Naive thymus-derived CD8-positive, alpha-beta T cell (primary cell): Measurements from ENCODE around the gene B4GALT4. TPM values are rescaled to one million over a fixed set of nuclear protein-coding genes. Genes with fewer than 3 reads are reported as not detected.
"Not testable (repeated sequence)": the region's sequence is repeated elsewhere in the genome, so short reads cannot be mapped to it uniquely, and the experiment has no call there.

ENCODE experiments used
- ATAC-seq, 2 donors: fragments of 150-1000 bp; cut with Tn5 transposase in 1 of 2; sonication (Bioruptor Pico), chemical (Tn5 transposase) in 1 of 2; 1 replicate in 1 of 2; 2 replicates in 1 of 2; pipeline ENCODE4 v1.10.0; 2021; ENCODE audit warnings: mild to moderate bottlenecking in 2 of 2, moderate library complexity in 2 of 2
- POLR2A ChIA-PET: fragments of 350-600 bp; sonication (Branson Sonifier 250); formaldehyde crosslinking; loops from one replicate; lab custom pipeline; 2021; ENCODE audit warnings: antibody characterized with exemption; lab: Charles Lee
- DNase-seq, 10 donors: peaks; one replicate each; pipeline versions ENCODE4 v3.0.0 to v3.0.0-alpha.2; 2020 to 2022
- H3K27ac Mint-ChIP-seq, 10 donors: one replicate each; pipeline ENCODE4 v1.8.0; 2020 to 2022; ENCODE audit warnings: mild to moderate bottlenecking in 10 of 10, mixed read lengths in 10 of 10, moderate library complexity in 4 of 10, inconsistent platforms in 1 of 10
- H3K27me3 Mint-ChIP-seq, 5 donors: one replicate each; pipeline ENCODE4 v1.8.0; 2021 to 2022; ENCODE audit warnings: mixed read lengths in 5 of 5
- H3K36me3 Mint-ChIP-seq, 3 donors: one replicate each; pipeline ENCODE4 v1.8.0; 2020 to 2022; ENCODE audit warnings: mixed read lengths in 3 of 3, mild to moderate bottlenecking in 2 of 3, inconsistent platforms in 1 of 3
- H3K4me1 Mint-ChIP-seq, 4 donors: one replicate each; pipeline ENCODE4 v1.8.0; 2021 to 2022; ENCODE audit warnings: mixed read lengths in 4 of 4
- H3K4me3 Mint-ChIP-seq, 10 donors: one replicate each; pipeline ENCODE4 v1.8.0; 2020 to 2022; ENCODE audit warnings: mild to moderate bottlenecking in 10 of 10, mixed read lengths in 10 of 10, moderate library complexity in 6 of 10, inconsistent platforms in 1 of 10
- H3K9me3 Mint-ChIP-seq, 9 donors: one replicate each; pipeline ENCODE4 v1.8.0; 2020 to 2022; ENCODE audit warnings: mixed read lengths in 9 of 9, mild to moderate bottlenecking in 3 of 9, inconsistent platforms in 1 of 9, moderate library complexity in 1 of 9
- polyA plus RNA-seq, 3 donors: library from polyadenylated mRNA; unstranded; fragments of 300-500 nt; fragmentation: Illumina TruSeq; gene quantifications; one replicate each; pipeline ENCODE4 v1.2.3, GENCODE V29; 2021
- total RNA-seq, 8 experiments: library from RNA in 2 of 8; stranded (reverse) in 2 of 8; gene quantifications; one replicate each; pipeline ENCODE4 v1.2.3 and lab custom pipeline; 2021 to 2026

Gene B4GALT4
- total and polyA plus RNA-seq, 5 experiments from 2014 or later, result 2.9 to 13.2 (median 6.8) TPM

GRCh38 chr3:119184796-119185570, 55.7 kb downstream of the B4GALT4 start:
- DNase-seq (no peak), ATAC-seq (no peak)
- Mint-ChIP-seq H3K36me3 (no peaks in the 10 kb centered on the region), H3K27me3 (peaks cover 0 to 6% (median 1%) of the 10 kb centered on the region in 5 donors), H3K4me1 (no peaks in the 10 kb centered on the region), H3K4me3 (no peak overlapping the region), H3K27ac (no peak overlapping the region), H3K9me3 (no peaks in the 10 kb centered on the region)
- POLR2A ChIA-PET, result no interaction called here

GRCh38 chr3:119184111-119184510, 56.6 kb downstream of the B4GALT4 start:
- H3K27ac Mint-ChIP-seq, result no peak overlapping the region
- peaks cover 0 to 6% (median 1%) of the 10 kb centered on the region in 5 donors for H3K27me3 Mint-ChIP-seq
- no peak overlapping the region for H3K4me3 Mint-ChIP-seq

GRCh38 chr3:119181765-119182164, 58.9 kb downstream of the B4GALT4 start:
- H3K9me3 Mint-ChIP-seq, result peaks cover 0 to 2% (median 0%) of the 10 kb centered on the region in 9 donors
- no peak overlapping the region for H3K27ac Mint-ChIP-seq
- ATAC-seq, result no peak
- DNase-seq, result no peak
- no peak overlapping the region for H3K4me3 Mint-ChIP-seq
- POLR2A ChIA-PET, result no interaction called here
- H3K27me3 Mint-ChIP-seq, result peaks cover 0 to 12% (median 8%) of the 10 kb centered on the region in 5 donors
- H3K4me1 Mint-ChIP-seq, result no peaks in the 10 kb centered on the region
- H3K36me3 Mint-ChIP-seq, result no peaks in the 10 kb centered on the region

More at GRCh38 chr3:119184111-119184510, 56.6 kb downstream of the B4GALT4 start:
- no peaks in the 10 kb centered on the region for H3K9me3 Mint-ChIP-seq
- H3K4me1 Mint-ChIP-seq, result no peaks in the 10 kb centered on the region
- no peaks in the 10 kb centered on the region for H3K36me3 Mint-ChIP-seq
- ATAC-seq (no peak), DNase-seq (no peak)
- POLR2A ChIA-PET, result no interaction called here

GRCh38 chr3:119177321-119177720, 63.4 kb downstream of the B4GALT4 start:
- ATAC-seq (no peak), DNase-seq (no peak)
- Mint-ChIP-seq H3K27ac (no peak overlapping the region), H3K27me3 (peaks cover 0 to 24% (median 9%) of the 10 kb centered on the region in 5 donors), H3K9me3 (peaks cover 0 to 2% (median 0%) of the 10 kb centered on the region in 9 donors), H3K4me3 (no peak overlapping the region), H3K4me1 (no peaks in the 10 kb centered on the region), H3K36me3 (no peaks in the 10 kb centered on the region)
- POLR2A ChIA-PET, result no interaction called here

- Mint-ChIP-seq H3K4me1 (no peaks in the 10 kb centered on the region), H3K9me3 (peaks cover 0 to 2% (median 0%) of the 10 kb centered on the region in 9 donors), H3K27ac (no peak overlapping the region), H3K4me3 (no peak overlapping the region), H3K27me3 (peaks cover 0 to 24% (median 9%) of the 10 kb centered on the region in 5 donors), H3K36me3 (no peaks in the 10 kb centered on the region)
- no peak for DNase-seq
- no peak for ATAC-seq
- POLR2A ChIA-PET, result no interaction called here
Measured at GRCh38 chr3:119176778-119177177, 63.9 kb downstream of the B4GALT4 start.

GRCh38 chr3:119175872-119176756, 64.6 kb downstream of the B4GALT4 start:
- DNase-seq (no peak), ATAC-seq (no peak)
- no peaks in the 10 kb centered on the region for H3K36me3 Mint-ChIP-seq
- peaks cover 0 to 24% (median 9%) of the 10 kb centered on the region in 5 donors for H3K27me3 Mint-ChIP-seq
- no peak overlapping the region for H3K27ac Mint-ChIP-seq
- peaks cover 0 to 2% (median 0%) of the 10 kb centered on the region in 9 donors for H3K9me3 Mint-ChIP-seq
- H3K4me3 Mint-ChIP-seq, result no peak overlapping the region
- H3K4me1 Mint-ChIP-seq, result no peaks in the 10 kb centered on the region
- POLR2A ChIA-PET, result no interaction called here

GRCh38 chr3:119173325-119173724, 67.4 kb downstream of the B4GALT4 start, which contains the start of gene UPK1B:
TSS of gene UPK1B (plus strand) at chr3:119173598. CDS start at chr3:119186742, 13,144 bp downstream.
- H3K27me3 Mint-ChIP-seq, result peaks cover 0 to 20% (median 6%) of the 10 kb centered on the region in 5 donors
- DNase-seq (no peak), ATAC-seq (peak in 1 of 2 donors; percentile 23)
- H3K4me3 Mint-ChIP-seq, result no peak within 1 kb of the TSS
- no peak within 1 kb of the TSS for H3K27ac Mint-ChIP-seq
- peaks cover 0 to 4% (median 0%) of the 10 kb centered on the region in 9 donors for H3K9me3 Mint-ChIP-seq
- POLR2A ChIA-PET, result no interaction called here
- no peaks in the 10 kb centered on the region for H3K4me1 Mint-ChIP-seq
- H3K36me3 Mint-ChIP-seq, result no peaks in the 10 kb centered on the region

- no peak overlapping the region for H3K4me3 Mint-ChIP-seq
- H3K36me3 Mint-ChIP-seq, result no peaks in the 10 kb centered on the region
- H3K27ac Mint-ChIP-seq, result no peak overlapping the region
- peaks cover 0 to 4% (median 0%) of the 10 kb centered on the region in 9 donors for H3K9me3 Mint-ChIP-seq
- H3K27me3 Mint-ChIP-seq, result peaks cover 0 to 11% (median 4%) of the 10 kb centered on the region in 5 donors
- POLR2A ChIA-PET, result no interaction called here
- DNase-seq, result no peak
- H3K4me1 Mint-ChIP-seq, result no peaks in the 10 kb centered on the region
- no peak for ATAC-seq
Measured at GRCh38 chr3:119170821-119171220, 69.9 kb downstream of the B4GALT4 start.

- POLR2A ChIA-PET, ATAC-seq, H3K4me1 Mint-ChIP-seq, DNase-seq, H3K4me3 Mint-ChIP-seq, H3K27ac Mint-ChIP-seq: not testable (repeated sequence)
- Mint-ChIP-seq H3K36me3 (peaks cover 0 to 10% (median 2%) of the 10 kb centered on the region in 3 donors), H3K27me3 (peaks cover 10 to 23% (median 14%) of the 10 kb centered on the region in 5 donors), H3K9me3 (peaks cover 0 to 13% (median 4%) of the 10 kb centered on the region in 9 donors)
Measured at GRCh38 chr3:119164745-119165144, 75.9 kb downstream of the B4GALT4 start.

Other genes with a start within 250 kb of the B4GALT4 start
- gene IGSF11, start 206.0 kb downstream of the B4GALT4 start, total RNA-seq, result under 1 TPM; 0.60 to 0.78 TPM
- gene IGSF11, start 206.0 kb downstream of the B4GALT4 start, polyA plus RNA-seq, result 1 to 10 TPM in 1 of 3 donors, under 1 TPM in 1, not detected in 1; 0.70 to 1.2 TPM
- not detected for gene TEX55, start 94.7 kb downstream of the B4GALT4 start, total RNA-seq
- not detected for gene TEX55, start 94.7 kb downstream of the B4GALT4 start, polyA plus RNA-seq
- gene UPK1B, start 67.3 kb downstream of the B4GALT4 start, total RNA-seq, result not detected
- not detected for gene UPK1B, start 67.3 kb downstream of the B4GALT4 start, polyA plus RNA-seq
- 1 to 10 TPM; 1.1 to 1.8 TPM for gene ARHGAP31, start 53.5 kb upstream of the B4GALT4 start, total RNA-seq
- gene ARHGAP31, start 53.5 kb upstream of the B4GALT4 start, polyA plus RNA-seq, result 1 to 10 TPM in 2 of 3 donors, under 1 TPM in 1; 0.32 to 2.3 (median 1.6) TPM
- gene TMEM39A, start 222.7 kb upstream of the B4GALT4 start, total RNA-seq, result 10 to 100 TPM; 28.5 to 29.1 TPM
- gene TMEM39A, start 222.7 kb upstream of the B4GALT4 start, polyA plus RNA-seq, result 10 to 100 TPM in 2 of 3 donors, 1 to 10 TPM in 1; 6.5 to 11.9 (median 10.4) TPM
- gene POGLUT1, start 228.1 kb upstream of the B4GALT4 start, total RNA-seq, result 10 to 100 TPM; 40.2 to 43.0 TPM
- 10 to 100 TPM; 34.0 to 36.8 (median 34.2) TPM for gene POGLUT1, start 228.1 kb upstream of the B4GALT4 start, polyA plus RNA-seq